Natural killer cell (primary cell): ENCODE data around the gene RNF130. TPM values are rescaled to one million over a fixed set of nuclear protein-coding genes. Genes with fewer than 3 reads are reported as not detected.

ENCODE experiments used
- ATAC-seq, 3 donors: fragments of 150-1000 bp in 2 of 3; fragments of 200-7000 bp in 1 of 3; cut with Tn5 transposase; 1 replicate in 1 of 3; 2 replicates in 2 of 3; pipeline ENCODE4 v1.10.0; 2021; ENCODE audit warnings: mild to moderate bottlenecking in 2 of 3, moderate library complexity in 2 of 3
- DNase-seq, 2 donors: peaks; one replicate each; pipeline versions ENCODE4 v3.0.0 to v3.0.0-alpha.2; 2013 to 2021; ENCODE audit warnings: mixed read lengths in 1 of 2
- H3K27ac ChIP-seq: one replicate; pipeline ENCODE4 v1.5.1; 2013; ENCODE audit warnings: mild to moderate bottlenecking, low read length
- H3K27me3 ChIP-seq: one replicate; pipeline ENCODE4 v1.6.1; 2013; ENCODE audit warnings: low read length; ENCODE audit not compliant: control insufficient read depth, insufficient read depth
- H3K36me3 ChIP-seq: one replicate; pipeline ENCODE4 v1.6.1; 2013; ENCODE audit warnings: low read length; ENCODE audit not compliant: control insufficient read depth, insufficient read depth
- H3K4me1 ChIP-seq: one replicate; pipeline ENCODE4 v1.6.1; 2013; ENCODE audit warnings: low read length; ENCODE audit not compliant: control insufficient read depth, insufficient read depth
- H3K4me3 ChIP-seq: one replicate; pipeline ENCODE4 v1.5.1; 2013; ENCODE audit warnings: low read length
- H3K9me3 ChIP-seq: one replicate; pipeline ENCODE4 v1.6.1; 2013; ENCODE audit warnings: low read length; ENCODE audit not compliant: control insufficient read depth, insufficient read depth
- H3K27ac Mint-ChIP-seq, 2 donors: one replicate each; pipeline ENCODE4 v1.8.0; 2022; ENCODE audit warnings: mild to moderate bottlenecking in 2 of 2, mixed read lengths in 2 of 2, moderate library complexity in 1 of 2
- H3K27me3 Mint-ChIP-seq, 2 donors: one replicate each; pipeline ENCODE4 v1.8.0; 2022; ENCODE audit warnings: low read depth in 2 of 2, mixed read lengths in 2 of 2
- H3K36me3 Mint-ChIP-seq: one replicate; pipeline ENCODE4 v1.8.0; 2022; ENCODE audit warnings: mixed read lengths
- H3K4me1 Mint-ChIP-seq, 2 donors: one replicate each; pipeline ENCODE4 v1.8.0; 2022; ENCODE audit warnings: mixed read lengths in 2 of 2
- H3K4me3 Mint-ChIP-seq: one replicate; pipeline ENCODE4 v1.8.0; 2022; ENCODE audit warnings: mild to moderate bottlenecking, moderate library complexity, mixed read lengths
- H3K9me3 Mint-ChIP-seq, 2 donors: one replicate each; pipeline ENCODE4 v1.8.0; 2022; ENCODE audit warnings: mixed read lengths in 2 of 2
- WGBS: methylation state at CpG from one replicate; pipeline ENCODE4 v1.1.7; 2013; ENCODE audit warnings: missing lambda C conversion rate; ENCODE audit not compliant: insufficient coverage; 5-methylcytosine and 5-hydroxymethylcytosine counted together
- intact Hi-C: fragments of 100-400 bp; cut with micrococcal nuclease; formaldehyde crosslinking; loops from one replicate; pipeline ENCODE4 v1.14.2; 2022
- total RNA-seq, 4 donors: library from RNA; stranded (reverse); fragments of 120-200 nt in 1 of 4; gene quantifications; one replicate each; pipeline versions ENCODE4 v1.2.3 to v1.2.4, GENCODE V29; 2013 to 2022
- TF ChIP-seq, protein P1 (sequence below): fragments of 200-600 bp; IDR thresholded peaks from one replicate; pipeline ENCODE4 v1.8.0; 2022; ENCODE audit warnings: antibody characterized with exemption

RNF130 gene
- total RNA-seq, 3 donors from 2014 or later (not counting 1 experiment from before 2014, with no cell fraction given): 24.4 to 35.0 (median 25.5) TPM

DNA sequence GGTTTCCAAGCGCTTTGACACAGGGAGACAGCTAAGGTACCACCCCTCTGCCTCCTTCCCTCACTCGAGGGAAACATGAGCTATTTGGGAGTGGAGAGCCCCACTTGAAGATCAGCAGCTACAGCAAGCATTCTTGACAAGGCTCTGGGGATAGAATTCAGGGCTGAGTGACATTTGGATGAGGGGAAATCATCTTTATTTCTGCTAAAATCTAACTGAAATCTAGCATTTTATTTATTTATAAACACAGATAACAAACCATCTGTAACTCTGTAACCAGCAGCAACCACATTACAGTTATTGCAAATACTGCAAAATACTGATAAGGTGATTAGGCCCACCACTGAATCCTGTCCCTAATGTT lies 22.4 kb downstream of the RNF130 start:
- TF ChIP-seq, protein P1, sequence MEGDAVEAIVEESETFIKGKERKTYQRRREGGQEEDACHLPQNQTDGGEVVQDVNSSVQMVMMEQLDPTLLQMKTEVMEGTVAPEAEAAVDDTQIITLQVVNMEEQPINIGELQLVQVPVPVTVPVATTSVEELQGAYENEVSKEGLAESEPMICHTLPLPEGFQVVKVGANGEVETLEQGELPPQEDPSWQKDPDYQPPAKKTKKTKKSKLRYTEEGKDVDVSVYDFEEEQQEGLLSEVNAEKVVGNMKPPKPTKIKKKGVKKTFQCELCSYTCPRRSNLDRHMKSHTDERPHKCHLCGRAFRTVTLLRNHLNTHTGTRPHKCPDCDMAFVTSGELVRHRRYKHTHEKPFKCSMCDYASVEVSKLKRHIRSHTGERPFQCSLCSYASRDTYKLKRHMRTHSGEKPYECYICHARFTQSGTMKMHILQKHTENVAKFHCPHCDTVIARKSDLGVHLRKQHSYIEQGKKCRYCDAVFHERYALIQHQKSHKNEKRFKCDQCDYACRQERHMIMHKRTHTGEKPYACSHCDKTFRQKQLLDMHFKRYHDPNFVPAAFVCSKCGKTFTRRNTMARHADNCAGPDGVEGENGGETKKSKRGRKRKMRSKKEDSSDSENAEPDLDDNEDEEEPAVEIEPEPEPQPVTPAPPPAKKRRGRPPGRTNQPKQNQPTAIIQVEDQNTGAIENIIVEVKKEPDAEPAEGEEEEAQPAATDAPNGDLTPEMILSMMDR: no peak
- no peak overlapping the region for H3K4me3 Mint-ChIP-seq
- Histone ChIP-seq H3K27me3 (no peaks in the 10 kb centered on the region), H3K27ac (no peak overlapping the region), H3K4me3 (no peak overlapping the region), H3K36me3 (no peaks in the 10 kb centered on the region), H3K4me1 (no peaks in the 10 kb centered on the region), H3K9me3 (no peaks in the 10 kb centered on the region)
- no peak overlapping the region for H3K27ac Mint-ChIP-seq
- ATAC-seq (no peak), DNase-seq (no peak)
- intact Hi-C loops: no loop called here
- H3K36me3 Mint-ChIP-seq: no peaks in the 10 kb centered on the region
- no CpG with 5 or more reads among the region's 2 CpGs for WGBS
- H3K4me1 Mint-ChIP-seq: peaks cover 24 to 29% of the 10 kb centered on the region in 2 donors
- no peaks in the 10 kb centered on the region for H3K9me3 Mint-ChIP-seq
- H3K27me3 Mint-ChIP-seq: no peaks in the 10 kb centered on the region

DNA sequence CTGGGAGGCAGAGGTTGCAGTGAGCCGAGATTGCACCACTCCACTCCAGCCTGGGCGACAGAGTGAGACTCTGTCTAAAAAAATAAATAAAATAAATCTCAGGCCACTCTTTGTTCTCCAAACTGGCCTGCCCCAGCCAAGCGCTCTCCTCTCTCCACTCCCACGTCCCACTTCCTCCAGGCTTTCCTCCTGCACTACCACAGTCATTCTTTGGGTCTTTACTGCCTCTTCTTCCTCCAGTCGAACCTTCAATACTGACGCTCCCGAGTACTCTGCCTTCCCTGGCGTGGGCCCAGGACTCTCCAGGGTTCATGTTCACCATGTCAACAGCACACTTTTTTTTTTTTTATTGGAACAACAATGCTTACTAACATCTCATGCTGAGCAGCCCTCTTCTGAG lies 23.9 kb downstream of the RNF130 start:
- Mint-ChIP-seq H3K27ac (no peak overlapping the region), H3K4me3 (no peak overlapping the region), H3K27me3 (no peaks in the 10 kb centered on the region), H3K9me3 (no peaks in the 10 kb centered on the region), H3K36me3 (no peaks in the 10 kb centered on the region), H3K4me1 (peaks cover 17 to 25% of the 10 kb centered on the region in 2 donors)
- Histone ChIP-seq H3K27ac (no peak overlapping the region), H3K4me3 (no peak overlapping the region), H3K4me1 (no peaks in the 10 kb centered on the region), H3K36me3 (no peaks in the 10 kb centered on the region), H3K9me3 (no peaks in the 10 kb centered on the region), H3K27me3 (no peaks in the 10 kb centered on the region)
- no peak for DNase-seq
- no peak for ATAC-seq
- TF ChIP-seq, protein P1: no peak
- intact Hi-C loops: no loop called here
- 89% methylated on average over 8 of the region's 8 CpGs for WGBS

GRCh38 chr5:180046656-180047055 lies 24.9 kb downstream of the RNF130 start:
- Histone ChIP-seq H3K4me3 (no peak overlapping the region), H3K36me3 (no peaks in the 10 kb centered on the region), H3K4me1 (no peaks in the 10 kb centered on the region), H3K27me3 (no peaks in the 10 kb centered on the region), H3K9me3 (no peaks in the 10 kb centered on the region), H3K27ac (no peak overlapping the region)
- H3K4me3 Mint-ChIP-seq: no peak overlapping the region
- no peak for ATAC-seq
- no peak for DNase-seq
- no peak overlapping the region for H3K27ac Mint-ChIP-seq
- intact Hi-C loops: no loop called here
- no peaks in the 10 kb centered on the region for H3K9me3 Mint-ChIP-seq
- H3K36me3 Mint-ChIP-seq: no peaks in the 10 kb centered on the region
- TF ChIP-seq, protein P1: no peak
- H3K27me3 Mint-ChIP-seq: no peaks in the 10 kb centered on the region
- 86% methylated on average over 5 of the region's 5 CpGs for WGBS
- H3K4me1 Mint-ChIP-seq: peaks cover 11 to 25% of the 10 kb centered on the region in 2 donors

DNA sequence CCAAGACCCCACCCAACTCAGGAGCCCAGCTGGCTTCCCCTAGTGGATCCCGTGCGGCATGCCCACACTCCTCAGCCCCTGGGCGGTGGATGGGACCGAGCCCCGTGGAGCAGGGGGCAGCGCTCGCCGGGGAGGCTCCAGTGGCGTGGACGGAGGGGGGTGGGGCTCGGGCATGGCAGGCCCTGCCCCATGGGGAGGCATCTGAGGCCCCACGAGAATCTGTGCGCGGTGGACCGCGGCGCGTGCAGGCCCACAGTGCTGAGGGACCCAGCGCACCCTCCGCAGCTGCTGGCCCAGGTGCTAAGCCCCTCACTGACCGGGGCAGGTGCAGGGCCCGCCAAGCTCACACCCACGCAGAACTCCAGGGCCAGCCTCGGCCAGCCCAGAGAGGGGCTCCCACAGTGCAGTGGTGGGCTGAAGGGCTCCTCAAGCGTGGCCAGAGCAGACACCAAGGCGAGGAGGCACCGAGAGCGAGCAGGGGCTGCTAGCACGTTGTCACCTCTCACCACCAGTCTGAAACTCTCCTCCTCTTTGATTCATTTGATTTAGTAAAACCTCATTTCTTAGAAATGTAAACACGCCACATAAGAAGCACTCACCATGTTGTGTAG lies 25.6 kb downstream of the RNF130 start:
- no peak for DNase-seq
- Histone ChIP-seq H3K27ac (no peak overlapping the region), H3K27me3 (no peaks in the 10 kb centered on the region), H3K4me3 (no peak overlapping the region), H3K9me3 (no peaks in the 10 kb centered on the region), H3K36me3 (no peaks in the 10 kb centered on the region), H3K4me1 (no peaks in the 10 kb centered on the region)
- TF ChIP-seq, protein P1: no peak
- Mint-ChIP-seq H3K36me3 (no peaks in the 10 kb centered on the region), H3K4me3 (no peak overlapping the region), H3K27ac (no peak overlapping the region), H3K9me3 (no peaks in the 10 kb centered on the region), H3K27me3 (no peaks in the 10 kb centered on the region), H3K4me1 (peaks cover 16 to 25% of the 10 kb centered on the region in 2 donors)
- WGBS: 85% methylated on average over 30 of the region's 30 CpGs
- intact Hi-C loops: no loop called here
- no peak for ATAC-seq
